RKO (cell line): ENCODE measurements around the gene NCS1.

Experiments
- DNase-seq: peaks from one replicate; pipeline ENCODE4 v3.0.0-alpha.2; 2016; ENCODE audit warnings: low spot score

Gene NCS1

DNA sequence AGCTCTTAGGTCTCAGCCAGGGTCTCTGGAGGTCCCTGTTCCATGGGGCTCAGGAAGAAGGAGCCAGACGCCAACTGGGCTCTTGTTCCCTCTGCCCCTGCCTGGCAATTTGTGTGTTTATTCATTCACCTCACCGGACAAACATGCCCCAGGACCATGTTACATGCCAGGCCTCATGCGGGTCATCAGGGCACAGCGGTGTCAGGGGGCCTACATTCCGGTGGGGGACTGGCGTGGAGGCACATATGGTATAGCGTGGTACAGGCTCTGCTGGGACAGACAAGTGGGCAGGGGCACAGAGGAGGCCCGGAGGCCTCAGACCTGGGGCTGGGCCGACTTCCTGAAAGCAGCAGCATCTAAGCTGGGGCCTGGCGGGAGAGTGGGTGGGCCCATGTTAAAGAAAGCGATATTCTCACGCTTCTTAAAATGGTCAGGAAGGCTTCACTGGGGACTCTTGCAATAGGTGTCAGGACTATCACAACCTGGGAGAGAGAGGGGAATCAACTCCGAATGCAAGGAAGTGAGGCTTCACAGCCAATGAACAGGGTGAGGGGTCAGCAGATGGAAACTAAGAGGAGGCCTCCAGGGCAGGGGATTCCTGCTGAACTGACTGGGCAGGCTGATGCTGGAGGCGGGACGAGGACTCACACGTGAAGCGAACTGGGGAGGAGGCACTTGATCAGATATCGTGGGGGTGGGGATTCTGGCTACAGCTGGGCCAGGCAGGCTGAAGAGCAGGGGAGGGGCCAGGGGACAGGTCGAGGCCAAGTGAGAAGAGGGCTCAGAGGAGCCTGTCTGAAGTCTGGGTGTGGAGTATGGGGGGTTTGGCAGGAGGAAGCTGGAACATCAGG lies 41.9 kb downstream of the NCS1 start:
- DNase-seq: no peak

DNA sequence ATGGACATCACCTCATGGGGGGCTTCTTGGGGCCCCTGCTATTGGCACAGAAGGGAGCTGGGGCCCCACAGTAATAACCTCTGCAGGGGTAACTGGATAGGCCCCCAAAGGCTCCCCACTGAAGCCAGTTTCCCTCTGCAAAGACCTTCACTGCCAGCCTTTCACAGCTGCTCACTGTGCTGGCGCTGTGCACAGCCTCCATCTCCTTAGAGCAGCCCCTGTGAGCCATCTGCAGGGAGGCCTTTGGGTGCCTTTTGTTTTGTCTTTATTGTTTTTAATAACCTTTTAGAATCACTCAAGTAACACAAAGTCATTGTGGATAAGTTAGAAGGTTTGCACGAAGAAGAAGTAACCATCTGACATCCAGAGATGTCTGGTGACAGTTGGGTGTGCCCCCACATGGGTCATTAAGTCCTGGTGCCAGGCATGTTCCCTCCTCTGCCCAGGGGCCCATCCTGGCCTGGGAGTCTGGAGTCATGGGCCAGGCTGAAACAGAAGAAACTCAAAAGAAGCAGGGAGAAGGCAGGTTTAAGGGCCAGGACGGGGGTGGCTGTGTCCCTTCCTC lies 42.7 kb downstream of the NCS1 start:
- no peak for DNase-seq

DNA sequence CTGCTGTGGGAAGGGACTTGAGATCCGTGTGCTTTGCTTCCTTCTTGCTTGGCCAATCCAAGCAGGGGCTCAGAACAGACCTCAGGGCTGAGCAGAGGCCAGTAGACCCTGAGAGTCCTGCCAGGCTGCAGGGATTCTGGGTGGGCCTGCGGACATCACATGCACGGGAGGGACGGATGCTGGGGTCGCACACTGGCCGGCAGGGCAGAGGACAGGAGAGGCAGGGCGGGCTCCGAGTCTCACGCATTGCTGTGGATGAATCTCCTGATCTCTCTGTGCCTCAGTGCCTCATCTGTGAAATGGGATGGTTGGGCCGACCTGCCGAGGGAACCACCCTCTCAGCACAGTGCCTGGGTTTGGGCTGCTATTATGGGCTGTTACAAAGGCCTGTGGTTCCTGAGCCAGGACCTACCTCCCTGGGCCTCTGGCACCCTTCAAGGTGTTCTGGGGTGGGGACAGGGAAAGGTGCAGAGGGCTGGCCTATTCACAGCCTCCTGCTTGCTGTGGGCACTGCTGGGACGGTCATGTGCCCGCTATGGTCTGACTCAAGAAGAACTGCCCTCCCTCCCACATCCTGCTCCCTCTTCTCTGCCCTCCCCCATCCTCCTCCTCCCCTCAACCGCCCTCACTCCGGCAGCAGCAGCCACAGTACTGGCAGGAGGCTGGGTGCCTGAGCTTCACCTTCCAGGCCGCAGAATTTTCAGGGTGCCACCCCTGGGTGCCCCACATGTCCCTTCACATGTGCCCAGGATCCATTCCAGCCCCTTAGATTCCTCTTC lies 43.3 kb downstream of the NCS1 start:
- peak; percentile 27 for DNase-seq

GRCh38 chr9:130217838-130218237 lies 45.6 kb downstream of the NCS1 start:
- DNase-seq: no peak

DNA sequence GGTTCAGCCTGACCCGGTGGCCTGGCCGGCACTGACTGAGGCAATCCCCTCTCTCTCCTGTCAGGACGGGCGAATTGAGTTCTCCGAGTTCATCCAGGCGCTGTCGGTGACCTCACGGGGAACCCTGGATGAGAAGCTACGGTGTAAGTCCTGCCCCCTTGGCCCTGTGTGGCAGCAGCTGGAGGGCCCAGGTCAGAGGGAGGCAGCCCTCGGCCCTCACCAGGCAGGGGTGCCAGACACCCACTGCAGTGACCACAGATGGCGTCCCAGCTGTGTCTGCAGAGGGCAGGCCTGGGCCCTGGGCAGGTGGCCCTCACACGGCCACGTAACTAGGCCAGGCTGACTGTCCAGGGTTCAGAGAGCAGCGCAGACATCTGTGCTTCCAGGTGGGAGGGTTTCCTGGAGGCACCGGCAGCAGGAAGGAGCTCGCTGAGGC lies 47.5 kb downstream of the NCS1 start:
- DNase-seq: no peak

DNA sequence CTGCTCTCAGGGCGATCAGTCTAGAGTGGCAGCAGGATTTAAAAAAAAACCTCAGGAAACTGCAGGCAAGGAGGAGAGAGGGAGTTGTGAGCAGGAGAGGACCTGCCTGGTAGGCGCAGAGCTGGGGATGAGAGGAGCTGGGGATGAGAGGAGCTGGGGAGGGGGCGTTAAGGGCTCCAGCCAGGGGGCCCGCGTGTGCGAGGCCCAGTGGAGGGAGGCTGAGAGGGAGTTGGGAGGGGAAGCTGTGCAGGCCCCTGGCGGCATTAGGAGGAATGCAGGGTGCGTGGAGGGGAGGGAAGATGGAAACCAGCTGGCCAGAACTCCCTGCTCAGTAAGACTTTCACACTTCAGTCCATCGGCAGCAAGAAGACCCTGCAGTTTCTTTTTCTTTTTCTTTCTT lies 48.1 kb downstream of the NCS1 start:
- DNase-seq: no peak

DNA sequence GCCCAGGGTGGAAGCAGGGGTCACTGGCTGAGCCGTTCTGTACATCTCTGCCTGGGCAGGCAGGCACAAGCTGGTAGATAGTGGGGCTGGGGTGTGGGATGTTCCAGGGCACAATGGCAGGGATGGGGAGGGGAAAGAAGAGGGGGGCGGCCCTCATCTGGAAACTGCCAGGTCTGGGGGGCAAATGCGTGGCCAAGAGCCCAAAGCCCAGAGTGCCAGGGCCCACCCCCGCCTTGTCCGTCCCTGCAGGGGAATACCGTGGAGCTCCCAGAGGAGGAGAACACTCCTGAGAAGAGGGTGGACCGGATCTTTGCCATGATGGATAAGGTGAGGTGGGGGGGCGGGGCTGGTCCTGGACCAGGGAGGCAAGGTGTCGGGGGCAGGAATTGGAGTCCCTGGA lies 50.6 kb downstream of the NCS1 start:
- DNase-seq: no peak

DNA sequence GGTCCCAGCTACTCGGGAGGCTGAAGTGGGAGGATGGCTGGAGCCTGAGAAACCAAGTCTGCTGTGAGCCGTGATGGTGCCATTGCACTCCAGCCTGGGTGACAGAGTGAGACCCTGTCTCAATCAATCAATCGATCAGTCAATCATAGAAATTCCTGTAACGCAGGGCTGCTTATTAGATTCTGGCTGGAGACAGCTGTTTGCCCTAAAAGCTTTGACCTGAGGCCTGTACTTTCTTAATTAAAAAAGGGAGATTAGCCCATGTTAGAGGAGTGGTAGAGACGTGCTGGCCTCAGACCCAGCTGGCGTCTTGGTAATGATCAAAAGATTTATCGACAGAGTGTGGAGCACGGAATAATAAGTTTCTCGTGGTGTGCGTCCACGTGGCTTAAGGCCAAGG lies 52.9 kb downstream of the NCS1 start:
- DNase-seq: no peak

DNA sequence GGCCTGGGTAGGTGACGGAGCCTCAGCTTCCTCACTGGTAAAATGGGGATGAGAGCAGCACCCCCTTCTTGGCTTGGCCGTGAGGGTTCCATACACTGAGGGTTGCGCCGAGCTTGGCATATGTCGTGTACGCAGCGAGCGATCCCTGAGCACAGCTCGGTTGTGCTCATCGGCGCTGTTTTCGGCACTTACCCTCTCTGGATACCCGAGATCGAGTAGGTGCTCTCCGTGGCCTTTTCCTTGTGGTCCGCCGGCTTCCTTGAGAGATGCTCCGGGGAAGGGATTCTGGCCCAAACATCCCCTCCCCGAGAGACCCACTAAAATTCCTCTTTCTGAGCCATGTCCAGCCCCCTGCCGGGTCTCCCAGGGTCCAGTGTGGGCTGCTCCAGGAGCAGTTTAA lies 53.4 kb downstream of the NCS1 start:
- no peak for DNase-seq

DNA sequence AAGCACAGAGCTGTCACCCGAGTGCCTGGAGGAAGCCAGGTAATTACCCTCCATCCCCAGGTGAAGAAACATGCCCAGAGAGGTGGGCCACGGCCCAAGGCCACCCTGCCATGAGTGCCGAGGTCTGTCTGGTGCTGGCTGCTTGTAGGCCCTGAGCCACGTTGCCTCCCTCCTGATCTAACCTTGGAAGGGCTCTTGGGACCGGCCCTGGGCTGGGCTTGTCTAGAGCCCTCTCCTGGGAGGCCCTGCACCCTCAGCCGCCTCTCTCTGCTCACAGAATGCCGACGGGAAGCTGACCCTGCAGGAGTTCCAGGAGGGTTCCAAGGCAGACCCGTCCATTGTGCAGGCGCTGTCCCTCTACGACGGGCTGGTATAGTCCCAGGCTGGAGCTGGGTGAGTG lies 53.9 kb downstream of the NCS1 start:
- DNase-seq: no peak

DNA sequence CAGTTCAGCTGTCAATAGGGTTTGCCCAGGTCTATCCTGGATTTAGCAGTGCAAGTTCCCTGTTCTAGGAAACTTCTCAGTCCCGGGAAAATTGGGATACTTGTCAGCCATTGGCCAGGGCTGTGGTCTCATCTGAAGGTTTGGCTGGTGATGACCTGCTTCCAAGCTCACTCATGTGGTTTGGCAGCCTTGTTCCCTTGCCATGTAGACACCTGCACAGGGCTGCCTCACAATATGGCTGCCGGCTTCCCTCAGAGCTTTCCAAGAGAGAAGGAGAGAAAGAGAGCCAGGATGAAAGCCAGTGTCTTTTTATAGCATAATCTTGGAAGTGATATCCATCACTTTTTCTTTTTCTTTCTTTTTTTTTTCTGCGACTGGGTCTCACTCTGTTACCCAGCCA lies 55.6 kb downstream of the NCS1 start:
- DNase-seq: no peak

DNA sequence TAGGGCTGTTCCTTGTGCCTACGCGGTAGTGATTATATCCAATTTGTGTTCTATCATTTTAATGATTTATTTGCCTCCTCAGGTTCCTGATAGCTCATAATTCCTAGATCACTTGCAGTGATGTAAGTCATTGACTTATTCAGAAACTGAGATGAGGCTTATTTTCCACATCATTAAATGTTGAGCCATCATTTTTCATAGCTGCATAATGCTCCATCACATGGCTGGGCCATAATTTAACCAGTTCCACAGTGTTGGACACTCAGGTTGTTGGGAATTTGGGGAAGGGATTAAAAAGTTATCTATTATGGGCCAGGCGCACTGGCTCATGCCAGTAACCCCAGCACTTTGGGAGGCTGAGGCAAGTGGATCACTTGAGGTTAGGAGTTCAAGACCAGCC lies 57.6 kb downstream of the NCS1 start:
- no peak for DNase-seq

GRCh38 chr9:130230631-130231030 lies 58.4 kb downstream of the NCS1 start:
- no peak for DNase-seq

DNA sequence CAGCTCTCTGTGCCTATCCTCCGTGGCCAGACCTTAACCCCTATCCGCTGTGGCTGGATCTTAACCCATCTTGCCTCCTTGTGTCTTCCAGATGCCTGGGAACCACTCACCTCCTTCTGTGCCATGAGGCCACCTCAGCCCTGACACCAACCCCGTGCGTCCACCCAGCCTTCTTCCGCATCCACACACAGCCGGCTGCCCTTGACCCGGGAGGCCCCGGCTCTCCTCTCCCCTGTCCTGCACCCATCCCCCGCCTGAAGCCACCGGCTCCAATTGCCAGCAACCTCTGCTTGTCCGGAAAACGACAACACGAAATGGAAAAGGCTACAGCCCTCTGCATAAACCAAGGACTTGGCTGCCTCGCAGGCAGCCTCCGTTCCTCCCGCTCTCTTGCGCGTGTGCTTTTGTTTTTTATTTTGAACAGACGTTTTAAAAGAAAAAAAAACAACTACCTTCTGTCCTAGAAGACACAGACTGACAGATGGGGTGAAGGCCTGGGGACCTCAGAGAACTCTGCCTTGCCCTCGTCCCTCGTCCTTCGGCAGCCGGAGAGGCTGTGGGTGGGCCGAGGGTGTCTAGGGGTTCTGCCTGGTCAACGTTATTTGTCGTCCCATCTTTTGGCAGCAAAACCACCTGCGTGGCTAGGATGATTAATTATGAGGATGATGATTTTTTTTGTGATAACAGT lies 60.8 kb downstream of the NCS1 start:
- no peak for DNase-seq

DNA sequence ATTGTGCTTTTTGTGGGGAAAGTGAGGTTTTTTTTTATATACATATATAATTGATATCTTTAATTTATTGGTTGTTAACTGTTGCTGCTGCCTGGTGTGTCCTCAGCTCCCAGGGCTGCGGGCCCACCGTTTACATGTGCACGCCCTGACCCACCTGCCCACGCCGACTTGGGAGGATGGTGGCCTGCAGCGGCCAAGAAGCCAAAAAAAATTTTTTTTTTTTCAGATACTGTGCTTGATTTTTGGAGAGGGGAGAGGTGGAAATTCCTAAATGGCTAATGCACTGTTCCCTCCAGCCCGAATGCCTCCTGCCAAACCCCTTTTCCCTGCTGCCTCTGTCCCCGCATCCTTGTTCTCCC lies 61.4 kb downstream of the NCS1 start:
- no peak for DNase-seq

- DNase-seq: no peak
Measured at GRCh38 chr9:130234340-130235260, 62.4 kb downstream of the NCS1 start.

DNA sequence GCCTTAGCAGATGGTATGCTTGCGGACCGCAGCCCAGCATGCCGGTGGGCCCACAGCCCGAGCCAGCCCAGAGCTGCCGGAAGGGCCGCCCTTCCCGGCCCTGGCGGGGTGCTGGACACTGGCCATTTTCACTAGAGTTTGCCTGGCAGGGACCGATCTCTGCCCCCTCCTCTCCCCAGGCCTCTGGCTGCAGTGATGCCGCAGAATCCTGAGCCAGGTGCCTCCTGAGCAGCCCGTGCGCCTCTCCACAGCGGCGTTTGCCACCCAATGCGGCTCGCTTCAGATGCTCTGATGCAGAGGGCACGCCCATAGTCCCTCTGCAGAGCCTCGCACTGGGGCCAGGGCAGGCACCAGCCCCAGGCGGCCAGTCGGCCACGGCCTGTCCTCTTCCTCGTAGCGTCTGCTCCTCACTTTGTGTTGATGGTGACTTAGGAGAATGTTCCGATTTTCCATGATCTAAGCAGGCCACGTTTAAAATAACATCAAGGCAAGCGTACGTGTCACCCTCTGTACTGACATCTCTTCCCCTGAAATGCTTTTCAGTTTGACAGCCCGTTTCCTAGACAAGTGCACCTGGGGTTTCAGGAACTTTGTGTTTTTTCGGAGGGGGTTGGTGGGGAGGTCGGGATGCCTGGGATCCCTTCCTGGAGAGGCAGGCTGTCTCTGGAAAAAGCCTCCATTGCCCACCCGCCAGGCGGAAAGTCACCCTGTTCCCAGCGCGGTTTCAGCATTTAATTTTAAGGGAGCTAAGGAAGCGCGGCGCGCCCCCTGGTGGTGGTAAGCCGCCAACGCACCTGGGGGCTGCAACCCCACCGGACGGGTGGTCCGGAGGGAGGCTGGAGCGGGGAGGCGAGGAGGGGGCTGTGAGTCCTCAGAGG lies 63.6 kb downstream of the NCS1 start:
- peak; percentile 64 for DNase-seq

DNA sequence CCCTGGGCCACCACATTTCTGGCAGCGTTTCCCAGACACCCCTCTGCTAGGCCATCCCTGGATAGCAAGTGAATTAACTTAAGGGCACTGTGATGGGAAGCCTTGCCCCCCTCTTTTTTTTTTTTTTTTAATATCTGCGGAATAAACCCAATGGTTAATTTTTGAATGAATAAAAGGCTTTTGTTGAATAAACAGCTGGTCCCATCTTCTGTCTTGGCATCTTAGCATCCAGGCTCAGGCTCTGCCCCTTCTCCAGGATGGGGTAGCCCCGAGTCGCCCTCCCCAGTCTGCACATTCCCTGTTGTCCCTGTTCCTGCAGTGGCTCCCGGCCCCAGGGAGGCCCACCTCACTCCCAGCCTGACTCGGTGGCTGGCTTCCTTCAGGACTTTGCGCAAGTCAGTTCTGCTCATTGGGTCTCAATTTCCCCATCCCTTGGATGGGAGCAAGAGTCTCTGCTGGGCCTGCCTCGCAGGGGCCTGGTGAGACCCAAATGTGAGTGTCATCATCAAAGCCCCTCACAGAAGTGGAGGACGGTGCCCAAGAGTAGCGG lies 64.3 kb downstream of the NCS1 start:
- no peak for DNase-seq

DNA sequence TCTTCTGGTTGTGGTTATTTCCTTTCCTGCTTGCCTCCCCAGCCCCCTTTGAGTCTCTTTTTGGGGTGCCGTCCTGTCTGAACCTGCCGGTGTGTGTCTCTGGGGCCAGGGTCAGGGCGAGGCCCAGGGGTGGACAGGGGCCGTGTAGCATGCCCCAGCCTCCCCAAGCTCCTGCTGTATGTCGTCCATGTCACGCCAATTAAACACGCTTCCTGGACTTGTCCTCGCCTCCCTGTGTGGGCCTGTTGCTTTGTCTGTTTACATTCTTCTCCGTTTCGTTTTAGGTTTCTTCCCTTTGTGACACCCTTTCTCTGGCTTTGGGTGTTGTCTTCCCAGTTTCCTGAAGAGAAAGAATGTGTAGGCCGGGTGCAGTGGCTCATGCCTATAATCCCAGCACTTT lies 64.9 kb downstream of the NCS1 start:
- DNase-seq: no peak
